Smooth muscle cell (in vitro differentiated cells): ENCODE measurements around the gene GANC. TPM values are rescaled to one million over a fixed set of nuclear protein-coding genes. Genes with fewer than 3 reads are reported as not detected.
"Not testable (repeated sequence)": the region's sequence is repeated elsewhere in the genome, so short reads cannot be mapped to it uniquely, and the experiment has no call there.

Source experiments
- DNase-seq: peaks from one replicate; lab custom pipeline; 2025; ENCODE audit not compliant: unreplicated experiment; lab: John Stamatoyannopoulos, UW
- H2AFZ ChIP-seq: fragments of 200-600 bp; sonication (generic); 2 replicates; pipeline ENCODE4 v1.6.0; 2016; ENCODE audit warnings: antibody characterized with exemption, low read depth, mild to moderate bottlenecking
- H3F3A ChIP-seq: fragments of 200-600 bp; sonication (generic); 2 replicates; pipeline ENCODE4 v1.6.0; 2017; ENCODE audit warnings: antibody characterized with exemption, low read depth
- H3K27ac ChIP-seq: fragments of 200-600 bp; sonication (generic); 2 replicates; pipeline ENCODE4 v1.5.1; 2016; ENCODE audit warnings: low read depth, mild to moderate bottlenecking
- H3K27me3 ChIP-seq: fragments of 200-600 bp; sonication (generic); 2 replicates; pipeline ENCODE4 v1.6.1; 2016; ENCODE audit warnings: low read depth, mild to moderate bottlenecking
- H3K36me3 ChIP-seq: fragments of 200-600 bp; sonication (generic); 2 replicates; pipeline ENCODE4 v1.5.1; 2016; ENCODE audit warnings: low read depth
- H3K4me1 ChIP-seq: fragments of 200-600 bp; sonication (generic); 2 replicates; pipeline ENCODE4 v1.5.1; 2016; ENCODE audit warnings: low read depth
- H3K4me2 ChIP-seq: fragments of 200-600 bp; sonication (generic); 2 replicates; pipeline ENCODE4 v1.6.0; 2016; ENCODE audit warnings: mild to moderate bottlenecking
- H3K4me3 ChIP-seq: fragments of 200-600 bp; sonication (generic); 2 replicates; pipeline ENCODE4 v1.5.1; 2016; ENCODE audit warnings: mild to moderate bottlenecking
- H3K79me2 ChIP-seq: fragments of 200-600 bp; sonication (generic); 2 replicates; pipeline ENCODE4 v1.6.0; 2016; ENCODE audit warnings: low read depth, mild to moderate bottlenecking
- H3K9ac ChIP-seq: fragments of 200-600 bp; sonication (generic); 2 replicates; pipeline ENCODE4 v1.6.0; 2016; ENCODE audit warnings: low read depth
- H3K9me3 ChIP-seq: fragments of 200-600 bp; sonication (generic); replicated peaks from 2 replicates; pipeline ENCODE4 v1.5.1; 2016; ENCODE audit warnings: low read depth
- H4K20me1 ChIP-seq: fragments of 200-600 bp; sonication (generic); 2 replicates; pipeline ENCODE4 v1.6.0; 2016; ENCODE audit warnings: low read depth
- WGBS: methylation state at CpG from one replicate; pipeline ENCODE4 v1.1.7; 2016; ENCODE audit warnings: low lambda C conversion rate; 5-methylcytosine and 5-hydroxymethylcytosine counted together
- polyA plus RNA-seq: library from polyadenylated mRNA; unstranded; fragments of >200 nt; fragmentation: Nextera tagmentation; extraction: Ambion mirVana; gene quantifications from 2 replicates; pipeline ENCODE4 v1.2.1, GENCODE V29; 2016
- total RNA-seq: library from RNA; depleted of rRNA; stranded (reverse); fragments of >200 nt; gene quantifications from 2 replicates; pipeline ENCODE4 v1.2.3, GENCODE V29; 2014
- TF ChIP-seq, protein P1 (sequence below): fragments of 200-600 bp; sonication (generic); IDR thresholded peaks from 2 replicates; pipeline ENCODE4 v1.5.1; 2017; ENCODE audit warnings: borderline replicate concordance, mild to moderate bottlenecking, antibody characterized with exemption; ENCODE audit not compliant: insufficient read depth, poor library complexity, severe bottlenecking

GANC gene
- total and polyA plus RNA-seq, 2 experiments from 2014 or later, result 12.6 to 13.1 TPM

DNA sequence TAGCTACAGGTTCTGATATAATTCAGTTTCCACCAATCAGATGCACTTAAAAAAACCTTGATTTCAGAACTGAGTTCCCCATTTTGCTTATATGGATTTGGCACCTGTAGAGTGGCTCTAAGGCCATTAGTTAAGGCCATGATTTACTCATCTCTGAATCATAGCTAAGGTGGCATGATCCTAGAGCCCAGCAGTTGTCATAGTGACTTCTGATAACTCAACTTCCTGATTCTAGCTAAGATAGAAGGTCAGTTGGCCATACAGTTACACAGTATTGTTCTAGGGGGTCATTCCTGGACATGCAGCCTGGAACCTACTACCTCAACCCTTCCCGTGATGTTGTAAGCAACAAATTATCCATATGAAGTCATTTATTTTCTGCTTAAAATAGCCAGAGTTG lies 16.2 kb downstream of the GANC start:
- 98% methylated on average over 1 of the region's 1 CpG for WGBS
- DNase-seq, result no peak
- Histone ChIP-seq H3K9ac (no peak overlapping the region), H2AFZ (no peak overlapping the region), H3K4me3 (no peak overlapping the region), H3K4me1 (no peaks in the 10 kb centered on the region), H3K79me2 (no peaks in the 10 kb centered on the region), H3K27me3 (no peaks in the 10 kb centered on the region), H3K4me2 (no peak overlapping the region), H3K27ac (no peak overlapping the region), H3K36me3 (no peaks in the 10 kb centered on the region), H3K9me3 (no peaks in the 10 kb centered on the region), H4K20me1 (no peaks in the 10 kb centered on the region), H3F3A (peaks cover 3% of the 10 kb centered on the region)
- TF ChIP-seq, protein P1, sequence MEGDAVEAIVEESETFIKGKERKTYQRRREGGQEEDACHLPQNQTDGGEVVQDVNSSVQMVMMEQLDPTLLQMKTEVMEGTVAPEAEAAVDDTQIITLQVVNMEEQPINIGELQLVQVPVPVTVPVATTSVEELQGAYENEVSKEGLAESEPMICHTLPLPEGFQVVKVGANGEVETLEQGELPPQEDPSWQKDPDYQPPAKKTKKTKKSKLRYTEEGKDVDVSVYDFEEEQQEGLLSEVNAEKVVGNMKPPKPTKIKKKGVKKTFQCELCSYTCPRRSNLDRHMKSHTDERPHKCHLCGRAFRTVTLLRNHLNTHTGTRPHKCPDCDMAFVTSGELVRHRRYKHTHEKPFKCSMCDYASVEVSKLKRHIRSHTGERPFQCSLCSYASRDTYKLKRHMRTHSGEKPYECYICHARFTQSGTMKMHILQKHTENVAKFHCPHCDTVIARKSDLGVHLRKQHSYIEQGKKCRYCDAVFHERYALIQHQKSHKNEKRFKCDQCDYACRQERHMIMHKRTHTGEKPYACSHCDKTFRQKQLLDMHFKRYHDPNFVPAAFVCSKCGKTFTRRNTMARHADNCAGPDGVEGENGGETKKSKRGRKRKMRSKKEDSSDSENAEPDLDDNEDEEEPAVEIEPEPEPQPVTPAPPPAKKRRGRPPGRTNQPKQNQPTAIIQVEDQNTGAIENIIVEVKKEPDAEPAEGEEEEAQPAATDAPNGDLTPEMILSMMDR, result no peak

DNA sequence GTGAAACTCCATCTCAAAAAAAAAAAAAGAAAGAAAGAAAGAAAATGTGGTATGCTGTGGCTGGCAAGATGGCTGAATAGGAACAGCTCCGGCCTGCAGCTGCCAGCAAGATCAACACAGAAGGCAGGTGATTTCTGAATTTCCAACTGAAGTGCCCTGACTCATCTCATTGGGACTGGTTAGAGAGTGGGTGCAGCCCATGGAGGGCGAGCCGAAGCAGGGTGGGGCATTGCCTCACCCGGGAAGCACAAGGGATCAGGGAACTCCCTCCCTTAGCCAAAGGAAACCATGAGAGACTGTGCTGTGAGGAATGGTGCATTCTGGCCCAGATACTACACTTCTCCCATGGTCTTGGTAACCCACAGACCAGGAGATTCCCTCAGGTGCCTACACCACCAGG lies 28.0 kb downstream of the GANC start:
- H3K27me3 ChIP-seq, H3K9ac ChIP-seq, H4K20me1 ChIP-seq, H2AFZ ChIP-seq, H3K27ac ChIP-seq, H3K4me1 ChIP-seq, H3K79me2 ChIP-seq, H3F3A ChIP-seq, H3K9me3 ChIP-seq, DNase-seq, H3K4me3 ChIP-seq, H3K36me3 ChIP-seq, H3K4me2 ChIP-seq: not testable (repeated sequence)
- 97% methylated on average over 4 of the region's 4 CpGs for WGBS

DNA sequence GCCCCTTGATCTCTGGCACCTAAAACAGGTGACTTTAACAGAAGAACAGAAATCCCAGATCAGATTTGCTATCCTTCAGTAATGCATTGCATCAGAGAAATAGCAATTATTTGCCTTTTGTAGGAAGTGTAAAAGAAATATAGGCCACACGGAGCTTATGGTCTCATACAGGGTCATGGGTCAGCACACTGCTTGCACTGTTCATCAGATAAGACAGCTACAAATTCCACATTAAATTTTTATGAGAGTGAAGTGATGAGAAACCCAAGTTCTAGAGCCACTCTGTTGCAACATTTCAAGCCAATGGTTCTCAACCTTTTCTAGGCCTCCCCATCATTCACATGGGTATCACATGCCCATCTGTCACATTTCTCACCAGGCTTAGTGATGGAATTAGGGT lies 33.7 kb downstream of the GANC start:
- no peaks in the 10 kb centered on the region for H4K20me1 ChIP-seq
- no peak overlapping the region for H3K9ac ChIP-seq
- H3F3A ChIP-seq, result no peaks in the 10 kb centered on the region
- no peaks in the 10 kb centered on the region for H3K36me3 ChIP-seq
- no peak overlapping the region for H3K4me2 ChIP-seq
- WGBS, result 67% methylated on average over 1 of the region's 1 CpG
- no peaks in the 10 kb centered on the region for H3K4me1 ChIP-seq
- no peak overlapping the region for H3K27ac ChIP-seq
- H2AFZ ChIP-seq, result no peak overlapping the region
- no peaks in the 10 kb centered on the region for H3K27me3 ChIP-seq
- no peaks in the 10 kb centered on the region for H3K9me3 ChIP-seq
- H3K4me3 ChIP-seq, result no peak overlapping the region
- no peaks in the 10 kb centered on the region for H3K79me2 ChIP-seq
- DNase-seq, result no peak
- TF ChIP-seq, protein P1, result no peak

DNA sequence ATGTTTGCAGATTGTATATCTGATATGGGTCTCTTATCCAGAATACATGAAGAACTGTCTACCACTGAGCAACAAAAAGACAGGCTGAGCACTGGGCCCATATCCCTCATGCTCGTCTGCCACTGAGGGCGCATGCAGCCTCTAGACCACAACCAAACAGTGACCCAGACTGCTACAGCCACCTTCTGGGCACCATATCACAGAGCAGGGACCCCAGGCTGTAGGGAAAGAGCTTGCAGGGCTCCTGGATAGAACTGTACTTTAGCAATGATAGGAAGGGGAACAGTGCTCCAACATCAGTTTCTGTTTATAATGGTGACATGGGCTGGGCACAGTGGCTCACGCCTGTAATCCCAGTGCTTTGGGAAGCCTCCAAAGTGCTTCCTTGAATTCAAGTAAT lies 40.5 kb downstream of the GANC start:
- H3K4me3 ChIP-seq, result no peak overlapping the region
- WGBS, result 42% methylated on average over 3 of the region's 3 CpGs
- TF ChIP-seq, protein P1, result no peak

More for the DNA sequence above, 40.5 kb downstream of the GANC start:
- Histone ChIP-seq H3K9ac (no peak overlapping the region), H3K4me1 (no peaks in the 10 kb centered on the region), H3K27me3 (no peaks in the 10 kb centered on the region), H3K36me3 (no peaks in the 10 kb centered on the region), H2AFZ (no peak overlapping the region), H3K4me2 (no peak overlapping the region), H4K20me1 (no peaks in the 10 kb centered on the region), H3K79me2 (no peaks in the 10 kb centered on the region), H3K27ac (no peak overlapping the region), H3K9me3 (no peaks in the 10 kb centered on the region), H3F3A (no peaks in the 10 kb centered on the region)
- no peak for DNase-seq
